ENCODE data around the gene KLHL40.

GRCh38 chr3:42685891-42686820, 819 bp downstream of the KLHL40 start:
- TF ChIP-seq CTCF (IDR thresholded peaks at IDR 0.05) (no peak), EZH2 (IDR thresholded peaks at IDR 0.05; ENCODE audit: borderline replicate concordance, insufficient read depth, low read depth, low read length, poor library complexity, severe bottlenecking) (no peak)

Data from B cell (primary cell).